HG03175 (cell line): ENCODE results near the gene SREBF1.

Experiments used
- ATAC-seq: cut with Tn5 transposase; IDR thresholded peaks from one replicate; pipeline ENCODE4 v1.9.1; 2021; ENCODE audit warnings: mild to moderate bottlenecking, moderate library complexity; ENCODE audit not compliant: unreplicated experiment

Gene SREBF1

DNA sequence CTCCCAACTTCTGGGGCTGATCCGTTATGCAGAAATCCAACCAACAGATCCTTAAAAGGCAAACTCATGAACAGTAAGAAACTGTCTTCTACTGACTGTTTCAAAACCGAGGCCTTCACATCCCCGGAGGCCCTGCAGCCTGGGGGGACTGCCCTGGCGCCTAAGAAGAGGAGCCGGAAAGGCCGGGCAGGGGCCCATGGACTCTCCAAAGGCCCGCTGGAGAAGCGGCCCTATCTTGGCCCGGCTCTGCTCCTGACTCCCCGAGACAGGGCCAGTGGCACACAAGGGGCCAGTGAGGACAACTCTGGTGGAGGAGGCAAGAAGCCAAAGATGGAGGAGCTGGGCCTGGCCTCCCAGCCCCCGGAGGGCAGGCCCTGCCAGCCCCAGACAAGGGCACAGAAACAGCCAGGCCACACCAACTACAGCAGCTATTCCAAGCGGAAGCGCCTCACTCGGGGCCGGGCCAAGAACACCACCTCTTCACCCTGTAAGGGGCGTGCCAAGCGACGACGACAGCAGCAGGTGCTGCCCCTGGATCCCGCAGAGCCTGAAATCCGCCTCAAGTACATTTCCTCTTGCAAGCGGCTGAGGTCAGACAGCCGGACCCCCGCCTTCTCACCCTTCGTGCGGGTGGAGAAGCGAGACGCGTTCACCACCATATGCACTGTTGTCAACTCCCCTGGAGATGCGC is 39.5 kb downstream of the SREBF1 start:
- no peak for ATAC-seq

DNA sequence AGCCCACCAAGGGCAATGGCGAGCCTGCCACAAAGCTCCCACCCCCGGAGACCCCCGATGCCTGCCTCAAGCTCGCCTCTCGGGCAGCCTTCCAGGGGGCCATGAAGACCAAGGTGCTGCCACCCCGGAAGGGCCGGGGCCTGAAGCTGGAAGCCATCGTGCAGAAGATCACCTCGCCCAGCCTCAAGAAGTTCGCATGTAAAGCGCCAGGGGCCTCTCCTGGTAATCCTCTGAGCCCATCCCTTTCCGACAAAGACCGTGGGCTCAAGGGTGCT is 40.1 kb downstream of the SREBF1 start:
- no peak for ATAC-seq

DNA sequence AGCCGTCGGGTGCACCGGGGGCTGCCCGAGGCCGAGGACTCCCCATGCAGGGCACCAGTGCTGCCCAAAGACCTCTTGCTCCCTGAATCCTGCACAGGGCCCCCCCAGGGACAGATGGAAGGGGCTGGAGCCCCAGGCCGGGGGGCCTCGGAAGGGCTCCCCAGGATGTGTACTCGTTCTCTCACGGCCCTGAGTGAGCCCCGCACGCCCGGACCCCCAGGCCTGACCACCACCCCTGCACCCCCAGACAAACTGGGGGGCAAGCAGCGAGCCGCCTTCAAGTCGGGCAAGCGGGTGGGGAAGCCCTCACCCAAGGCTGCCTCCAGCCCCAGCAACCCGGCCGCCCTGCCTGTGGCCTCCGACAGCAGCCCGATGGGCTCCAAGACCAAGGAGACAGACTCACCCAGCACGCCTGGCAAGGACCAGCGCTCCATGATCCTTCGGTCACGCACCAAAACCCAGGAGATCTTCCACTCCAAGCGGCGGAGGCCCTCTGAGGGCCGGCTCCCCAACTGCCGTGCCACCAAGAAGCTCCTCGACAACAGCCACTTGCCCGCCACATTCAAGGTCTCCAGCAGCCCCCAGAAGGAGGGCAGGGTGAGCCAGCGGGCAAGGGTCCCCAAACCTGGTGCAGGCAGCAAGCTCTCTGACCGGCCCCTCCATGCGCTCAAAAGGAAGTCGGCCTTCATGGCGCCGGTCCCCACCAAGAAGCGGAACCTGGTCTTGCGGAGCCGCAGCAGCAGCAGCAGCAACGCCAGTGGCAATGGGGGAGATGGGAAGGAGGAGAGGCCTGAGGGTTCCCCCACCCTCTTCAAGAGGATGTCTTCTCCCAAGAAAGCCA is 40.6 kb downstream of the SREBF1 start:
- ATAC-seq: no peak

DNA sequence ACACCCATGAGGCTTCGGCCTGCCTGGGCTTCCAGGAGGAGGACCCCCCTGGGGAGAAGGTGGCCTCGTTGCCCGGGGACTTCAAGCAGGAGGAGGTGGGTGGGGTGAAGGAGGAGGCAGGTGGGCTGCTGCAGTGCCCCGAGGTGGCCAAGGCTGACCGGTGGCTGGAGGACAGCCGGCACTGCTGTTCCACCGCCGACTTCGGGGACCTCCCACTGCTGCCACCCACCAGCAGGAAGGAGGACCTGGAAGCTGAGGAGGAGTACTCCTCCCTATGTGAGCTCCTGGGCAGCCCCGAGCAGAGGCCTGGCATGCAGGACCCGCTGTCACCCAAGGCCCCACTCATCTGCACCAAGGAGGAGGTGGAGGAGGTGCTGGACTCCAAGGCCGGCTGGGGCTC is 41.5 kb downstream of the SREBF1 start:
- ATAC-seq: no peak

DNA sequence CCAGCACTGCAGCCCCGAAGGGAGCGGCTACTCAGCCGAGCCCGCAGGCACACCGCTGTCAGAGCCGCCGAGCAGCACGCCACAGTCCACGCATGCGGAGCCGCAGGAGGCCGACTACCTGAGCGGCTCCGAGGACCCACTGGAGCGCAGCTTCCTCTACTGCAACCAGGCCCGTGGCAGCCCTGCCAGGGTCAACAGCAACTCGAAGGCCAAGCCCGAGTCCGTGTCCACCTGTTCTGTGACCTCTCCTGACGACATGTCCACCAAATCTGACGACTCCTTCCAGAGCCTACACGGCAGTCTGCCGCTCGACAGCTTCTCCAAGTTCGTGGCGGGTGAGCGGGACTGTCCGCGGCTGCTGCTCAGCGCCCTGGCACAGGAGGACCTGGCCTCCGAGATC is 42.4 kb downstream of the SREBF1 start:
- ATAC-seq: no peak

DNA sequence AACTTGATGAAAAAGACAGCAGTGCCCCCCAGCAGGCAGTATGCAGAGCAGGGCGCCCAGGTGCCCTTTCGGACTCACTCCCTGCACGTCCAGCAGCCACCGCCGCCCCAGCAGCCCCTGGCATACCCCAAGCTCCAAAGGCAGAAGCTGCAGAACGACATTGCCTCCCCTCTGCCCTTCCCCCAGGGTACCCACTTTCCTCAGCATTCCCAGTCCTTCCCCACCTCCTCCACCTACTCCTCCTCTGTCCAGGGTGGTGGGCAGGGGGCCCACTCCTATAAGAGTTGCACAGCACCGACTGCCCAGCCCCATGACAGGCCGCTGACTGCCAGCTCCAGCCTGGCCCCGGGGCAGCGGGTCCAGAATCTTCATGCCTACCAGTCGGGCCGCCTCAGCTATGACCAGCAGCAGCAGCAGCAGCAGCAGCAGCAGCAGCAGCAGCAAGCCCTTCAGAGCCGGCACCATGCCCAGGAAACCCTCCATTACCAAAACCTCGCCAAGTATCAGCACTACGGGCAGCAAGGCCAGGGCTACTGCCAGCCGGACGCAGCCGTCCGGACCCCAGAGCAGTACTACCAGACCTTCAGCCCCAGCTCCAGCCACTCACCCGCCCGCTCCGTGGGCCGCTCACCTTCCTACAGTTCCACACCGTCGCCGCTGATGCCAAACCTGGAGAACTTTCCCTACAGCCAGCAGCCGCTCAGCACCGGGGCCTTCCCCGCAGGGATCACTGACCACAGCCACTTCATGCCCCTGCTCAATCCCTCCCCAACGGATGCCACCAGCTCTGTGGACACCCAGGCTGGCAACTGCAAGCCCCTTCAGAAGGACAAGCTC is 43.2 kb downstream of the SREBF1 start:
- ATAC-seq: no peak

DNA sequence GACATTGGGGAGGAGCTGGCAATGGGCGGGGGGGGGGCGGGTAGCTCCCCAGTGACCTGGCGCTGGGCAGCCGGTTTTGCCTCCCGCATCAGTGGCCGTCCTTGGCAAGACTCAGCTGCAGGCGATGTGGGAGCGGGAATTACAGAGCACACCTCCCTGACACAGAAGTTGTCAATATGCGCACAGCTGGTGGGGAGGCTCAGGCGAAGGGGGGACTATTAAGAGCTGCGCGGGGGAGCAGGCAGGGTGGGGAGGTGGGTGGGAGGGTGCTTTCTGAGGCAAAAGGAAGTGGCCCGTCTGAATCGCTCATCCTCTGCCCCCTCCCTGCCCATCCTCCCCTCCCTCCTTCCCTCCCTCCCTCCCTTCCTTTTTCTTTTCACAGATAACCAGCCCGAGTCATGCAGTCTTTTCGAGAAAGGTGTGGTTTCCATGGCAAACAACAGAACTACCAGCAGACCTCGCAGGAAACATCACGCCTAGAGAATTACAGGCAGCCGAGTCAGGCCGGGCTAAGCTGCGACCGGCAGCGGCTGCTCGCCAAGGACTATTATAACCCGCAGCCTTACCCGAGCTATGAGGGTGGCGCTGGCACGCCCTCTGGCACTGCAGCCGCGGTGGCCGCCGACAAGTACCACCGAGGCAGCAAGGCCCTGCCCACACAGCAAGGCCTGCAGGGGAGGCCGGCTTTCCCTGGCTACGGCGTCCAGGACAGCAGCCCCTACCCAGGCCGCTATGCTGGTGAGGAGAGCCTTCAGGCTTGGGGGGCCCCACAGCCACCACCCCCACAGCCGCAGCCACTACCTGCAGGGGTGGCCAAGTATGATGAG is 44.0 kb downstream of the SREBF1 start:
- no peak for ATAC-seq

DNA sequence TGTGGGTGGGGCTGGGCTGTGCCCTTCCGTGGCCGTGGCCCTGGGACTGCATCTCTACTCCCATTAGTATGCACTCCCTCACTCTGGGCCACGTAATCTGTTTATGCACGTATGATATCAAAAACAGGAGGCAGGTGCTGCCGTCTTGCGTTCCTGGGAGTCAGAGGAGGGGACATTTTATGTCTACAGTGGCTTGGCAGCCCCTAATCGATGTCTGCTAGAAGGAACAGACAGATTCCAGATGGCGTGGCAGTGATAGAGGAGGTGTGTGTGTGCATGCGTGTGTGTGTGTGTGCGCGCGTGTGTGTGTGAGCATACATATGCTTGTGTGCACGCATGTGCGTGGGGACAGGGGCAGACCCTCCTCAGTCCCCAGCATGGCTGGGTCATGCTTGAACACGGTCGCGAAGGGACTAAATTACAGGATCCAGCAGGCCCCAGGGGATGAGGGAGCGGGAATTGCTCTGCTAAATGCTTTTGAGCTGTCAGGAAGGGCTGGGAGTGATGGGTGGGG is 44.7 kb downstream of the SREBF1 start:
- no peak for ATAC-seq

DNA sequence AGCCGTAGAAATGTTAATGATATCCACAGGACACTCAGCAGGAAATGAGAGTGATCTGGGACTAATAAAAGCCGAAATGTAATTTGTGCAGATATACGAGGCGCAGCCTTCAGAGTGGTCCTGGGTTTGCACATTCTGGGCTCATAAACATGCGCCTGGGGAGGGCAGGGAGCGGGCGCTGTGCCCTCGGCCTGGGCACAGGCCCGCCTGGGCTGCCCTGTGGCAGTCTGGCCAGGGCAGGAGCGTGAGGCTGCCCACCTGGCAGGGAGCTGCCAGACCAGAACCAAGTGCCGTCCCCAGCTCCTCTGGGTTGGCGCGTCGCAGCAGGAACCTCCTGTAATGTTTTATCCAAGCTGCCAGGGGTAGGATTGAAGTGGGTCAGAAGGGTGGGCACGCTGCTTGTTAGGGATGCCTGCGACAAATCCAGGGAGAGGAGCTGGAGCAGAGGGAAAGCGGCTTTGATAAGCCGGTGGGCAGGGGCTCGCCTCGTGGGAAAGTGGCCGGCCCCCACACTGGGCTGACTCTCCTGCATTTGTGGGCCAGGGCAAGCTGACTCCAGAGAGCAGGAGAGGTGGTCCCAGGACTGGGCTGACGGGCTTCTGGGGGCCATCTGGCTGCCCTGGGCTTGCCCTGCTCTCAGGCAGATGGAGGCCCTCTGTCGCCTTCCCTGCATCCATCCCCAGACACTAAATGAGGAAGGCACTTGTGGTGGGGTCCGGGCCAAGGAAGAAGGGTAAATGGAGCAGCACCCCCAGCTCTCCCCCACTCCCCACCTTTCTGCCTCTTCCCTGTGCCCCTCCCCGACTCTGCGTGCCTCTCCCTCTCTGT is 45.9 kb downstream of the SREBF1 start:
- ATAC-seq: no peak

DNA sequence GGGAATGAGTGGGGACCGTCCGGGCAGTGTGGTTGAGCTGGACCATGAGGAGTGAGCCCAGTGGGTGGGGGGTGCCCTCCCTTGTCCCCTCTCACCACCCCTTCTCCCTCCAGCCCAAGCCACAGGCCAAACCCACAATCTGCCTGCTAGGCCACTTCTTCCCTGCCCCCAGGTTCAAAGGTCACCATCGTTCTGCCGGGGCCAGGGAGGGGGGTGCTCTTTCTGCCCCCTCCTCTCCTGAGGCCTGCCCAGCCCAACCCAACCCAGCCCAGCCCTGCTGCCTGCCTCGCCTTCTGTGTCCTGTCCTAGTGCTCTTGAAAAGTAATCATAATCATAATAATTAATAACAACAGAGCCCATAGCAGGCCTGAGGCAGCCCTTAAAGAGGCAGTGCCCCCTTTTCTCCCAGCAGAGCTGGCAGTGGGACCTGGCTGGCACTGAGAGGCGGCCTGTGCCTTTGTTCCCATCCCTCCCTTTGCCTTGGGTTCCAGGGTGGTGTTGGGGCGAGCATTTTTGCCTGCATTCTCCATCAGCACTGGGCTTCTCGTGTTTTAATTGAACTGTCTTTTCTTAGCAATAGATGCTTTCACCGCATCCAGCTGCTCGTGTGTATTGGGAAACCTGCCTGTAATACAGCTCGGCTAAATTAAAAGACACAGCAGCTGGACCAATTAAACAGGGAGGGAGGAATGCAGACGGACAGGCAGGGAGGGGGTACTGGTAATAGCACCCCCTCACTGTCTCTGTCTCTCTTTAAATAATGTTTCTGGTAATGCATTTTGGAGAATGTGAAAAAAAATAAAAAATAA is 46.8 kb downstream of the SREBF1 start:
- ATAC-seq: no peak

DNA sequence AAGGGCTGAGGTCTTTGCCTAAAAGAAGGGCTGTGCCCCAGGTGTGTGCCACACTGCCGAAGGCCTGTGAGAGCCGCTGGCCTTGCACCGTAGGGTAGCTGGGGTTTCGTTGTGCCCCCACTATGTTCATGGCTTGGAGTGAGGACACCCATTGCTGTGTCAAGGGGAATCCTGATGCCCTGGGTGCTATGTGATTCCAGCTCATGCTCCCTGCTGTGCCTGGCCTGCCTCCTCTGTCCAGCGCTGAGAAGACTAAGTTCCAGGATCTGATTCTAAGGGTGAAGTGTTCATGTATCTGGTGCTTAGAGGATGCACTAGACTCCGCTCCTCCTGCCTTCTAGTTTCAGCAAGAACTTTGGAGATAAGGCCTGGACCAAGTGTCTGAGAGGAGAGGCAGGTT is 47.4 kb downstream of the SREBF1 start:
- no peak for ATAC-seq

DNA sequence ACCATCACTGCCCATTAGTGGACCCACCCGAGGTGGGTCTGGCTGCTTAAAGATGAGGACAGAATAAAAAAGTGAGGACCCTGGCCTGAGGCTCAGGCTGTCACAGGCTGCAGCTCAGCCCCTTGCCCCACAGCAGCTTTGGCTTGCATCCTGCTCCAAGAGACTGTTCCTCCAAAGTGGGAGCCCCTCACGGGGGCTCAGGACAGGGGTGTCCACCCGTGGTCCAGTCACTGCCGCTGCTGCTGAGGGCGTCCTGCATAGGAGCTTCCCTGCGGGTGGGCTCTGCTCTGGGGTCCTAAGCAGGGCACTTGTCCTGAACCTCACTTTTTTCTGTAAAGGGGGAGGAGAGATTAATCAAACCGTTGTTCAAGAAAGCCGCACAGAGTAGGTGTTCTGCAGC is 47.8 kb downstream of the SREBF1 start:
- ATAC-seq: no peak

DNA sequence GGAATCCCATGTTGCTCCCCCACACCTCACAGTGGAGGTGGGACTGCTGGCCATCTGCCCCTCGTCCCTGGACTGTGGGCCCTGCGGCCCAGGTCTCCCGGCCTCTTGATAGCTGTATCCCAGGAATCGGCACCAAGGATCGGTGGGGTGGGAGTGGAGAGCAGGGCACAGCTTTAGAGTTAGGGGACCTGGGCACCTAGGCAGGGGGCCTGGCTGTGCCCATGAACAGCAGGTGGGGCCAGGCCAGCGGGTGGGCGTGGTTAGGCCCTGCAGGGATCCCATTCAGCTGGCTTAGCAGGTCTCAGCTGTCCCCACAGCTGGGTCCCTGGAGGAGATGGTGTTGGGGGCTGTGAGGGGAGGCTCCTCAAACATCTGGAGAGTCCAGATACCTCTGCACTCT is 49.2 kb downstream of the SREBF1 start:
- no peak for ATAC-seq

DNA sequence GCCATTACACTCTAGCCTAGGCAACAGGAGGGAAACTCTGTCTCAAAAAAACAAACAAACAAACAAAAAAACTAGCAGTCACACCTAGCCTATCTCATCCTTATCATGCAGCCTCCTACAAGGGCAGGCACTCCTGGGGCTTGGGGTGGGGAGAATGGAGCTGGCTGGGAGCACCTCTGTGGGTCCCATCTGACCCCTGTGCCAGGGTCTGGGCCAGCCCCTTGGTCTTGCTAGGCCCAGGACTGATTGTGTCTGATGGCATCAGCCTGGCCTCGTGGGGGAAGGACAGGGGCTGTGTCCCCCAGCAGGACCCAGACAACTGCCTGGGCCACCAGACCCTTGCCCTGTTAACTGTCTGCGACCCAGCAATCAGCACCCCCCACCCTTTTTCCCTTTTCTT is 49.8 kb downstream of the SREBF1 start:
- no peak for ATAC-seq

DNA sequence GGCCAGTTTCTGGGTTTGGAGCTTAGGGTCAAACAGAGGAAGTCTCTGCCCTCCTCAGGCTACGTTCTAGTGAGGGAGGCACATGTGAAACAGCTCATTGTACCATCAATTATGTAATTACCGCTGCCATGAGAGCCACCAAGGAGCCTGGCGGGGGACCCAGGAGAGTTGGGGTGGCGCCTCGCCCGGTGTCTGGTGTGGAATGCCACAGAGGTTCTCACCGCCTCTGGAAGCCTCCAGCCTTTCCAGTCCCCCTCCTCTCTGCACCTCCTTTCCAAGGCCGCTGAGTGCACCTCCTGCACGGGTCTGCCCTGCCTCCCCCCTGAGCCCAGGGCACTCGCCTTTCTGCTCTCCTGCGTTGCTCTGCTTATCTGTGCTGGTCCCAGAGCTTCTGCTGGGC is 51.4 kb downstream of the SREBF1 start:
- no peak for ATAC-seq

DNA sequence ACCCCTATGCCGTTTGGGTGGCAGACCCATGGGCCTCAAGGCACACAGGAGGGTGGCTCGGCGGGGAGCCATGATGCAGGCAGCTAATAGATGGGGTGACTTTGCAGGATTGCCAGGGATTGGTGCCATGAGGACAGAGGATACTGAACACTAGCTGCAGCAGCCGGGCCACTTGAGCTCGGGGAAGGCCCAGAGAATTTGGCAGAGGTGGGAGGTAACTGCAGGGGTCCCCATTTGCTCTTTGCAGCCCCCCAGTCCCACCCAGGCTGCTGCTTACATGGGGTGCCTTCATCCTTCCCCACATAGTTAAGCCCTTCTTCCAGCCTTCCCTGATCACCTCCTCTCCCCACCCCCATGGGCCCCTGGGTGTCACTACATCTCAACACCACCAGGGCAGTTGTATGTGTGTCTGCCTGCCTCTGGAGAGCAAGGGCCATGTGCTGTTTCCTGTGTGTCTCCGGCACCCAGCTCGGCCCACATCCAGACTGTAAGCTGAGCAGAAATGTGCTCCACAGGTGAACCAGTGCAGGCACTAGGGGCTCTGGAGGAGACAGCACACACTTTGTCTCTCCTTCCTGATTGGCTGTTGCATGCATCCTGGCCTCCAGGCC is 52.0 kb downstream of the SREBF1 start:
- ATAC-seq: no peak

DNA sequence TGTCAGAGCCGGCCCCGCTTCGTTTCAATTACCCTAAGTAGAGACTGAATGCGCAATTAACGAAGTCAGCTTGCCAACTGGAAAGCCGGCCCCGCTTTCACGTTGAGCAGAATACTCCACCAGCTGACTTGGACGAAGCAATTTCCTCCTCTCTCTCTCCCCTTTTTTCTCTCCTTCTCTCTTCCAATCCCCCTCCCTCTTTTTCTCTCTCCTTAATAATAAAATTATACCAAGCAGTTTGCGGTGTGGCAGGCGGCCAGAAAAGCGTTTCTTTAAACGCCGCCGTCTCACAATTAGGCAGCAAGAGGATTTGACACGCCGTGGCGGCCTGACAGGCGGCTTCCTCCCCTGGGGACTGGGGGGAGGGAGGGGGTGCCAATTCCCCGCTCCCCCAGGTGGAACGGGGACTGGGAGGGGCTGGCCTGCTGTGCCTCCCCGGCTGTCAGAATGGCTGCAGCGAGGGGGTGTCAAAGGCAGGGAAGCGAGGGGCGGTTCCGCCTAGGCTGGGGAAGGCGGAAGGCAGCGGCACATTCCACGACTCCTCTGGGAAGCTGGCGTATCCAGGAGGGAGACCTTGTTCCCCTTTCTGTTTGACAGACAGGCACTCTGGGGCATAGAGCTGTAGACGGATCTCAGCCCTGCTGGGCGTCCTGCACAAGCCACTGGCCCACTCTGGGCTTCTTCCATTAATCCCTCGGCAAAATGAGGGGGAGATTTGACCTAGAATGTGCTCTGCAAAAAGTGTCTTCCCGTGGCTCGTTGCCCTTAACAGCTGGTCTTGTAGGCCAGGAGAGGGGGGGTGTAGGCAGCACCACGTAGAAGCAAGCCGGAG is 52.7 kb downstream of the SREBF1 start:
- ATAC-seq: peak; percentile 26
